Measurements from ENCODE around the gene TSPOAP1. TPM values are rescaled to one million over a fixed set of nuclear protein-coding genes. Genes with fewer than 3 reads are reported as not detected.

Gene TSPOAP1
- total RNA-seq, 1 experiment from 2014 or later, result 4.3 TPM

- no peak for DNase-seq
- no peak overlapping the region for H3K9ac ChIP-seq (ENCODE audit: low read length)
- no peak for ATAC-seq
- no peak overlapping the region for H3K27ac ChIP-seq (ENCODE audit: low read length)
- ChIA-PET CTCF (no interaction called here), POLR2A (ENCODE audit: unreplicated experiment) (interaction anchor here (0.6 kb wide), 1 partner anchor 8 kb away, joined by 7 read pairs; no protein-coding TSS in a partner anchor)
- peaks cover 8% of the 10 kb centered on the region; the same call in 1 of the 2 replicates for H3K27me3 ChIP-seq (ENCODE audit: low read length)
- BruUV-seq (replicated peaks), result no TSS peak
- no peak overlapping the region for H3K4me2 ChIP-seq (ENCODE audit: low read length)
- H3K4me1 ChIP-seq (ENCODE audit: insufficient read depth, low read length), result no peaks in the 10 kb centered on the region
- no peaks in the 10 kb centered on the region for H3K9me3 ChIP-seq (ENCODE audit: low read length)
- TF ChIP-seq CTCF (conservative IDR thresholded peaks at IDR 0.05; ENCODE audit: low read depth, low read length) (no peak), EZH2phosphoT487 (IDR thresholded peaks at IDR 0.05; ENCODE audit: borderline replicate concordance, low read length) (no peak)
- intact Hi-C loops (cut with micrococcal nuclease), result no loop called here
- no peak overlapping the region for H3K4me3 ChIP-seq (ENCODE audit: low read length)
- H3F3A ChIP-seq (ENCODE audit: low read length, unreplicated experiment), result no peaks in the 10 kb centered on the region
- no peaks in the 10 kb centered on the region for H3K79me2 ChIP-seq (ENCODE audit: low read length)
- no peaks in the 10 kb centered on the region for H4K20me1 ChIP-seq (ENCODE audit: low read length)
- H3K9me2 ChIP-seq (replicated peaks; ENCODE audit: low read length), result no peaks in the 10 kb centered on the region
- H2AFZ ChIP-seq (ENCODE audit: low read length), result no peak overlapping the region
- no peaks in the 10 kb centered on the region for H3K36me3 ChIP-seq (ENCODE audit: low read depth, low read length)
These were observed 46.2 kb downstream of the TSPOAP1 start for GRCh38 chr17:58282442-58282841.

- Histone ChIP-seq H3K4me1 (ENCODE audit: insufficient read depth, low read length) (no peaks in the 10 kb centered on the region), H3K9me3 (ENCODE audit: low read length) (no peaks in the 10 kb centered on the region), H2AFZ (ENCODE audit: low read length) (no peak overlapping the region), H3K79me2 (ENCODE audit: low read length) (no peaks in the 10 kb centered on the region), H3K4me3 (ENCODE audit: low read length) (no peak overlapping the region), H3K4me2 (ENCODE audit: low read length) (no peak overlapping the region), H3F3A (ENCODE audit: low read length, unreplicated experiment) (no peaks in the 10 kb centered on the region), H4K20me1 (ENCODE audit: low read length) (no peaks in the 10 kb centered on the region), H3K36me3 (ENCODE audit: low read depth, low read length) (no peaks in the 10 kb centered on the region), H3K9ac (ENCODE audit: low read length) (no peak overlapping the region), H3K9me2 (replicated peaks; ENCODE audit: low read length) (no peaks in the 10 kb centered on the region), H3K27me3 (ENCODE audit: low read length) (peaks cover 4% of the 10 kb centered on the region; the same call in 1 of the 2 replicates), H3K27ac (ENCODE audit: low read length) (no peak overlapping the region)
- TF ChIP-seq EZH2 (IDR thresholded peaks at IDR 0.05; ENCODE audit: low read length, unreplicated experiment) (no peak), EZH2phosphoT487 (IDR thresholded peaks at IDR 0.05; ENCODE audit: borderline replicate concordance, low read length) (no peak), CTCF (conservative IDR thresholded peaks at IDR 0.05; ENCODE audit: low read depth, low read length) (no peak)
- ChIA-PET POLR2A (ENCODE audit: unreplicated experiment) (no interaction called here), CTCF (no interaction called here)
- DNase-seq, result no peak
- intact Hi-C loops (cut with micrococcal nuclease), result no loop called here
- ATAC-seq, result no peak
- no TSS peak for BruUV-seq (replicated peaks)
These were observed 47.0 kb downstream of the TSPOAP1 start for GRCh38 chr17:58281511-58282011.

- DNase-seq (no peak), ATAC-seq (no peak)
- TF ChIP-seq CTCF (conservative IDR thresholded peaks at IDR 0.05; ENCODE audit: low read depth, low read length) (no peak), EZH2phosphoT487 (IDR thresholded peaks at IDR 0.05; ENCODE audit: borderline replicate concordance, low read length) (no peak), EZH2 (IDR thresholded peaks at IDR 0.05; ENCODE audit: low read length, unreplicated experiment) (no peak)
- Histone ChIP-seq H3K4me1 (ENCODE audit: insufficient read depth, low read length) (no peaks in the 10 kb centered on the region), H2AFZ (ENCODE audit: low read length) (no peak within 1 kb of the TSS), H3K9me2 (replicated peaks; ENCODE audit: low read length) (no peaks in the 10 kb centered on the region), H3F3A (ENCODE audit: low read length, unreplicated experiment) (no peaks in the 10 kb centered on the region), H4K20me1 (ENCODE audit: low read length) (no peaks in the 10 kb centered on the region), H3K27ac (ENCODE audit: low read length) (no peak within 1 kb of the TSS), H3K36me3 (ENCODE audit: low read depth, low read length) (no peaks in the 10 kb centered on the region), H3K9ac (ENCODE audit: low read length) (no peak within 1 kb of the TSS), H3K9me3 (ENCODE audit: low read length) (no peaks in the 10 kb centered on the region), H3K79me2 (ENCODE audit: low read length) (no peaks in the 10 kb centered on the region), H3K4me3 (ENCODE audit: low read length) (no peak within 1 kb of the TSS), H3K4me2 (ENCODE audit: low read length) (no peak within 1 kb of the TSS), H3K27me3 (ENCODE audit: low read length) (peaks cover 10% of the 10 kb centered on the region; the same call in 1 of the 2 replicates)
- POLR2A ChIA-PET (ENCODE audit: unreplicated experiment), result no interaction called here
- BruUV-seq (replicated peaks), result no TSS peak
- intact Hi-C loops (cut with micrococcal nuclease), result no loop called here
- CTCF ChIA-PET, result no interaction called here
These were observed 47.9 kb downstream of the TSPOAP1 start, which contains the start of gene MPO for GRCh38 chr17:58280480-58281217. Gene MPO, minus strand, starts transcription at chr17:58280935. Its CDS starts 177 bp downstream, at chr17:58280758.

Data from PC-3 (cell line).